GM12878 (cell line): ENCODE data around the gene GPR21.

Experiments used
- NRF1 ChIP-seq: conservative IDR thresholded peaks from 2 replicates; pipeline ENCODE4 v1.6.1; 2011; ENCODE audit warnings: mild to moderate bottlenecking, low read depth, low read length, improper control_type of control experiment
- POLR2AphosphoS5 ChIP-seq: IDR thresholded peaks from 2 replicates; pipeline ENCODE4 v1.6.1; 2011; ENCODE audit warnings: mild to moderate bottlenecking, low read length, inconsistent platforms
- RBBP5 ChIP-seq: fragments of 200-600 bp; sonication (generic); conservative IDR thresholded peaks from 2 replicates; pipeline ENCODE4 v1.6.1; 2016
- REST ChIP-seq: IDR thresholded peaks from 2 replicates; pipeline ENCODE4 v1.6.1; 2012; ENCODE audit warnings: mild to moderate bottlenecking, low read depth, low read length
- SREBF1 ChIP-seq: IDR thresholded peaks from 2 replicates; pipeline ENCODE4 v1.6.1; 2012; ENCODE audit warnings: mild to moderate bottlenecking, low read length
- TCF3 ChIP-seq: IDR thresholded peaks from 2 replicates; pipeline ENCODE4 v1.6.1; 2012; ENCODE audit warnings: low read depth, mild to moderate bottlenecking, low read length, borderline replicate concordance; ENCODE audit not compliant: insufficient read depth
- USF1 ChIP-seq: IDR thresholded peaks from 2 replicates; pipeline ENCODE4 v1.6.1; 2011; ENCODE audit warnings: borderline replicate concordance, low read depth, mild to moderate bottlenecking, moderate library complexity, mixed read lengths, low read length; ENCODE audit not compliant: insufficient read depth; ENCODE audit errors: extremely low read length
- ZNF384 ChIP-seq: IDR thresholded peaks from 2 replicates; pipeline ENCODE4 v1.6.1; 2012; ENCODE audit warnings: low read depth, mild to moderate bottlenecking, low read length, improper control_type of control experiment, borderline replicate concordance
- ZZZ3 ChIP-seq: IDR thresholded peaks from 2 replicates; pipeline ENCODE4 v1.6.1; 2011; ENCODE audit warnings: low read depth; ENCODE audit not compliant: control insufficient read depth, insufficient read length
- TF ChIP-seq, protein P1 (sequence below): IDR thresholded peaks from 2 replicates; pipeline ENCODE4 v1.6.1; 2012; ENCODE audit warnings: low read depth, low read length, improper control_type of control experiment
- TF ChIP-seq, protein P2 (sequence below), 3 experiments: IDR thresholded peaks in 2 of 3; conservative IDR thresholded peaks in 1 of 3; 2 replicates each; pipeline ENCODE4 v1.5.1; 2011; ENCODE audit warnings: low read depth in 3 of 3, low read length in 3 of 3, mild to moderate bottlenecking in 3 of 3, control low read depth in 2 of 3, moderate library complexity in 2 of 3, inconsistent platforms in 1 of 3, mixed read lengths in 1 of 3; ENCODE audit not compliant: control insufficient read depth in 2 of 3, insufficient read depth in 1 of 3; ENCODE audit errors: extremely low read depth in 1 of 3

DNA sequence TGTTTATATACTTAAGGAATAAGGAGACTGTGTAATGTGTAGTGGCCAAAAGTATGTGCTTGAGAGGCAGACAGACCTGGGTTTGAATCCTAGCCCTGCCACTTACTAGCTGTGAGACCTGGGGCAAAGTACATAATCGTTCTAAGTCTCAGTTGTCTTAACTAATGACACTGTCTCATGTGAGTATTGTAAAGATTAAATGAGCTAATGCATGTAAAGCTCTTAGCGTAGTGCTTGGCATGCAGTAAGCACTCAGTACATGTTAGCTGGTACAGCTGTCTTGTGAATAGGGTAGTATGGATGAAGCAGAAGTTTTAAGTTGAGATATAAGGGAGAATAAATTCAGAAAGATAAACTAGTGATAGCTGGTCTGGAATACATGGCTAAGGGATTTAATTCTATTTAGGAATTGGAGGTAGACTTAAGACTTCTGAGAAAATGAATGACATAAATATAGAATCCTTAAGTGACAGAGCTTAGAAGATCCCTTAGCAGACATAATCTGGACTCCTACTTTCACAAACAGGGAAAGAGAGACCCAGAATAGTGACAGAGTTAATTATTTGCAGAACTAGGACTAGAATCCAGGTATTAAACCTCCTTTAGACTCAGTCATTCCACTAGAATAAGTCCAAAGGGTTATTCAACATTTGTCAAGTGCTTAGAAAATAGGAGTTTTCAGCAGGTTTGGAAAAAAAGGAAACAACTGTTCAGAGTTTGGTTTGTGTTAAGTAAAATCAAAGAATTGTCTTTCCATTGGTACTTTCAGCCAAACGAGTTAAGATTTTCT, 13.1 kb downstream of the GPR21 start:
- TF ChIP-seq RBBP5 (no peak), POLR2AphosphoS5 (no peak), TCF3 (no peak), ZNF384 (no peak), USF1 (no peak), ZZZ3 (no peak), NRF1 (no peak), SREBF1 (no peak), REST (no peak)
- TF ChIP-seq, protein P1, sequence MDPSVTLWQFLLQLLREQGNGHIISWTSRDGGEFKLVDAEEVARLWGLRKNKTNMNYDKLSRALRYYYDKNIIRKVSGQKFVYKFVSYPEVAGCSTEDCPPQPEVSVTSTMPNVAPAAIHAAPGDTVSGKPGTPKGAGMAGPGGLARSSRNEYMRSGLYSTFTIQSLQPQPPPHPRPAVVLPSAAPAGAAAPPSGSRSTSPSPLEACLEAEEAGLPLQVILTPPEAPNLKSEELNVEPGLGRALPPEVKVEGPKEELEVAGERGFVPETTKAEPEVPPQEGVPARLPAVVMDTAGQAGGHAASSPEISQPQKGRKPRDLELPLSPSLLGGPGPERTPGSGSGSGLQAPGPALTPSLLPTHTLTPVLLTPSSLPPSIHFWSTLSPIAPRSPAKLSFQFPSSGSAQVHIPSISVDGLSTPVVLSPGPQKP: no peak
- TF ChIP-seq, protein P2, sequence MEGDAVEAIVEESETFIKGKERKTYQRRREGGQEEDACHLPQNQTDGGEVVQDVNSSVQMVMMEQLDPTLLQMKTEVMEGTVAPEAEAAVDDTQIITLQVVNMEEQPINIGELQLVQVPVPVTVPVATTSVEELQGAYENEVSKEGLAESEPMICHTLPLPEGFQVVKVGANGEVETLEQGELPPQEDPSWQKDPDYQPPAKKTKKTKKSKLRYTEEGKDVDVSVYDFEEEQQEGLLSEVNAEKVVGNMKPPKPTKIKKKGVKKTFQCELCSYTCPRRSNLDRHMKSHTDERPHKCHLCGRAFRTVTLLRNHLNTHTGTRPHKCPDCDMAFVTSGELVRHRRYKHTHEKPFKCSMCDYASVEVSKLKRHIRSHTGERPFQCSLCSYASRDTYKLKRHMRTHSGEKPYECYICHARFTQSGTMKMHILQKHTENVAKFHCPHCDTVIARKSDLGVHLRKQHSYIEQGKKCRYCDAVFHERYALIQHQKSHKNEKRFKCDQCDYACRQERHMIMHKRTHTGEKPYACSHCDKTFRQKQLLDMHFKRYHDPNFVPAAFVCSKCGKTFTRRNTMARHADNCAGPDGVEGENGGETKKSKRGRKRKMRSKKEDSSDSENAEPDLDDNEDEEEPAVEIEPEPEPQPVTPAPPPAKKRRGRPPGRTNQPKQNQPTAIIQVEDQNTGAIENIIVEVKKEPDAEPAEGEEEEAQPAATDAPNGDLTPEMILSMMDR (IDR thresholded peaks at IDR 0.05 in 2 of 3, conservative IDR thresholded peaks at IDR 0.05 in 1 of 3; ENCODE audit: control insufficient read depth in 2 of 3, extremely low read depth in 1 of 3, insufficient read depth in 1 of 3, low read depth in 3 of 3, low read length in 3 of 3): no peak
